Measurements from ENCODE around the gene ZMYND8.
A peak's percentile ranks its signal among the peaks of the same experiment; 100 is the strongest.

Gene ZMYND8

DNA sequence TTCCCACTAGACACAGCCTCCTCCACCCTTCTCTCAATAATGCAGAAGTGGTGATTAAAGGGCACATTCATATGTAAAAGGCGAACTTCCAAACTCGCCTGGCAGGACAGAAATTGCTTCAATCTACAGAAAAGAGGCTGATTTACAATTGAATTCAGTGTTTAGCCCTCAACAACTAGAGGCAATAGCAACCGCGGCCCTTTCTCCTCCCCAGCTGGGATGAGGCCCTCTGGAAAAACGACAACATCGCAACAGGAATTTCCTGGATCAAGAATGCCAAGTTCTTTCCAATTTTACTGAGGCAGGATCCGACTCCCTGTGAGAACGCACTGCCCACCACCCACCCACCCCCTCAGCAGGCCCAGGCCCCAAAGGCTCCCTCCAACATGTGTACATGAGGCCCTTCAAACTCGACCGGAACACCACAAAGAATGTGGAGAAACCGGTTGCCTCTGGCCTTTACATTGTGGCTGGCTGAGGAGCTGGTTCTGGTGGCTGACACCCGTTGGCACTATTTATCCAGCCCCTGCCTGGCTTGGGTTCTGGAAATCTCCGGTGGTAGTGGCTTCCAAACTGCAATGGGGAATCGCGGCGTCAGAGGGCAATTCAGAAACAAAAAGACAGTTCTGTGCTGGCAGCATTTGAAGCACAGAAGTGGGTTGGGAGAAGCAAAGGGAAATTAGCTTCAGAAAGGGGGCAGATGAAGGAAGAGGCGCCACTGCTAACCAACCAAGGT is 36.8 kb downstream of the ZMYND8 start:
- peak overlapping the region; percentile 86 for H4K8ac ChIP-seq (ENCODE audit: low read length)
- H3K23ac ChIP-seq (ENCODE audit: low read length in 2 of 2), result no peak overlapping the region
- H2AFZ ChIP-seq (ENCODE audit: low read depth, low read length), result no peak overlapping the region
- peaks cover 8% of the 10 kb centered on the region for H3K79me1 ChIP-seq (replicated peaks; ENCODE audit: low read length, poor library complexity, severe bottlenecking)
- peaks cover 41% of the 10 kb centered on the region for H3K4me1 ChIP-seq (ENCODE audit: control insufficient read depth, insufficient read depth, low read depth, low read length)
- peak overlapping the region; percentile 91 for H2BK120ac ChIP-seq (ENCODE audit: low read depth, low read length)
- no peaks in the 10 kb centered on the region for H3K9me3 ChIP-seq (ENCODE audit: control insufficient read depth, low read length)
- H3K4me3 ChIP-seq (ENCODE audit: insufficient read depth in 1 of 2, low read depth in 1 of 2, low read length in 2 of 2), result peak overlapping the region in 1 of 2 experiments; percentile 62
- H3K27me3 ChIP-seq (ENCODE audit: control insufficient read depth in 1 of 2, insufficient read depth in 1 of 2, low read length in 2 of 2), result no peaks in the 10 kb centered on the region
- H3K18ac ChIP-seq (ENCODE audit: low read depth in 1 of 2, low read length in 2 of 2), result peak overlapping the region; percentile 67 to 85
- H3K27ac ChIP-seq (ENCODE audit: low read length, poor library complexity, severe bottlenecking), result peak overlapping the region; percentile 97
- H2BK5ac ChIP-seq (ENCODE audit: low read depth, low read length, poor library complexity, severe bottlenecking), result peak overlapping the region; percentile 96
- peak overlapping the region; percentile 88 for H2AK5ac ChIP-seq (ENCODE audit: low read length, severe bottlenecking)
- H3K9ac ChIP-seq (ENCODE audit: low read length), result peak overlapping the region; percentile 96
- peak overlapping the region; percentile 2 for H2BK15ac ChIP-seq (ENCODE audit: low read depth, poor library complexity, severe bottlenecking)
- WGBS, result 9% methylated on average over 17 of the region's 17 CpGs
- H3K4me2 ChIP-seq (ENCODE audit: low read length, poor library complexity, severe bottlenecking), result no peak overlapping the region
- peak overlapping the region; percentile 49 to 85 for H3K4ac ChIP-seq (ENCODE audit: low read depth in 1 of 2, low read length in 2 of 2)
- H3K14ac ChIP-seq (ENCODE audit: low read length in 2 of 2), result no peak overlapping the region
- peak; percentile 83 for DNase-seq
- peaks cover 0 to 4% of the 10 kb centered on the region in 2 experiments for H3K36me3 ChIP-seq (ENCODE audit: control insufficient read depth in 1 of 2, insufficient read depth in 2 of 2, low read depth in 1 of 2, low read length in 2 of 2)
- peak overlapping the region; percentile 91 for H4K91ac ChIP-seq (ENCODE audit: low read length)
- peak overlapping the region; percentile 0 to 7 for H2BK12ac ChIP-seq (ENCODE audit: low read length in 2 of 2)

DNA sequence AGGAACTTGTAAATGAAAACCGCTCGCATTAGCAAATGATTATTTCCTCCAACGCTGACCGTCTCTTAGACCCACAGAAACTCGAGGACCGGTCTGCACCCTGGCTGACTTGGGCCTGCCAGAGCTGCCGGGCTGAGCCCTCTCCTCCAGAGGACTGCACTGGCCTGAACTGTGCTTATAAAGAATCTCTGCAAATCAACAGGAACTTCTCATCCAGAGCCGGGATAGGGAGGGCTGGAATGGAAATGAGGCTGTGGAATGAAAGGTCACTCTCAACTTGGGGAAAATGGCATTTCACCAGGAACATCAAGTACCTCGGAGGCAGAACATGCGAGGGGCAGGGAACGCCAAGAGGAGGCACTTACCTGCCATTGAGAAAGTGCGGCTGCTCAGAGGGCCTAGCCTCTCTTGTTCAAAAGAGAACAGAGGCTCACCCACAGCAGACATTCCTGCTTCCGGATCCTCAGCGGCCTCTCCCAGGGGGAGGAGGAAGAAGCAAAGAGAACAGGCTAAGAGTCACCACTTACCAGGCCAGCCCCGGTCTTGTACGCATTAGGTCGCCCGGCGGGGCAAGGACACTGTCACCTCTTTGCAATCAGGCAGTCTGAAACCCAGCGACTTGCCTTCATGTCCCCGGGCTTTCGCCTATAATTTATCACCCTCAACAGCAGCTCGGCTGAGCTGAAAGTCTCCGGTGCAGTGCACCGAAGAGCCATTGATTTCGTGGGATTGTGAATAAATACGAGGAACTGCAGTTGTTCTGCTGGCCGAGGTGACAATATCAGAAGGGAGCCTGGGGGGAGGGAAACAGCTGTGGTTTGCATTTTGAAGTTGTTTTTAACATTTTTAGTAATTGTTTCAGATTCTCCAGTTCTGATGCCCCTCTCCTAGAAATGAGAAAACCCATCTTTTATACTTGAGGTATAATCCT is 37.6 kb downstream of the ZMYND8 start:
- H2AK5ac ChIP-seq (ENCODE audit: low read length, severe bottlenecking), result peak overlapping the region; percentile 92
- peak overlapping the region; percentile 38 to 85 for H3K4ac ChIP-seq (ENCODE audit: low read depth in 1 of 2, low read length in 2 of 2)
- H3K79me1 ChIP-seq (replicated peaks; ENCODE audit: low read length, poor library complexity, severe bottlenecking), result peaks cover 6% of the 10 kb centered on the region
- H3K23ac ChIP-seq (ENCODE audit: low read length in 2 of 2), result peak overlapping the region in 1 of 2 experiments; percentile 19
- H2BK120ac ChIP-seq (ENCODE audit: low read depth, low read length), result peak overlapping the region; percentile 91
- peak overlapping the region; percentile 96 for H3K9ac ChIP-seq (ENCODE audit: low read length)
- peak overlapping the region; percentile 92 for H2BK15ac ChIP-seq (ENCODE audit: low read depth, poor library complexity, severe bottlenecking)
- peak overlapping the region; percentile 89 to 96 for H2BK12ac ChIP-seq (ENCODE audit: low read length in 2 of 2)
- WGBS, result 2% methylated on average over 23 of the region's 28 CpGs
- no peaks in the 10 kb centered on the region for H3K9me3 ChIP-seq (ENCODE audit: control insufficient read depth, low read length)
- H3K4me3 ChIP-seq (ENCODE audit: insufficient read depth in 1 of 2, low read depth in 1 of 2, low read length in 2 of 2), result peak overlapping the region in 1 of 2 experiments; percentile 62
- peak overlapping the region; percentile 83 for H4K8ac ChIP-seq (ENCODE audit: low read length)
- peak overlapping the region; percentile 96 for H2BK5ac ChIP-seq (ENCODE audit: low read depth, low read length, poor library complexity, severe bottlenecking)
- H3K4me1 ChIP-seq (ENCODE audit: control insufficient read depth, insufficient read depth, low read depth, low read length), result peaks cover 41% of the 10 kb centered on the region
- no peak overlapping the region for H2AFZ ChIP-seq (ENCODE audit: low read depth, low read length)
- no peaks in the 10 kb centered on the region for H3K27me3 ChIP-seq (ENCODE audit: control insufficient read depth in 1 of 2, insufficient read depth in 1 of 2, low read length in 2 of 2)
- H3K4me2 ChIP-seq (ENCODE audit: low read length, poor library complexity, severe bottlenecking), result no peak overlapping the region
- peak overlapping the region; percentile 97 for H3K27ac ChIP-seq (ENCODE audit: low read length, poor library complexity, severe bottlenecking)
- DNase-seq, result peak; percentile 89
- peak overlapping the region; percentile 97 for H4K91ac ChIP-seq (ENCODE audit: low read length)
- H3K14ac ChIP-seq (ENCODE audit: low read length in 2 of 2), result peak overlapping the region in 1 of 2 experiments; percentile 37
- H3K36me3 ChIP-seq (ENCODE audit: control insufficient read depth in 1 of 2, insufficient read depth in 2 of 2, low read depth in 1 of 2, low read length in 2 of 2), result peaks cover 0 to 3% of the 10 kb centered on the region in 2 experiments
- peak overlapping the region; percentile 65 to 67 for H3K18ac ChIP-seq (ENCODE audit: low read depth in 1 of 2, low read length in 2 of 2)

DNA sequence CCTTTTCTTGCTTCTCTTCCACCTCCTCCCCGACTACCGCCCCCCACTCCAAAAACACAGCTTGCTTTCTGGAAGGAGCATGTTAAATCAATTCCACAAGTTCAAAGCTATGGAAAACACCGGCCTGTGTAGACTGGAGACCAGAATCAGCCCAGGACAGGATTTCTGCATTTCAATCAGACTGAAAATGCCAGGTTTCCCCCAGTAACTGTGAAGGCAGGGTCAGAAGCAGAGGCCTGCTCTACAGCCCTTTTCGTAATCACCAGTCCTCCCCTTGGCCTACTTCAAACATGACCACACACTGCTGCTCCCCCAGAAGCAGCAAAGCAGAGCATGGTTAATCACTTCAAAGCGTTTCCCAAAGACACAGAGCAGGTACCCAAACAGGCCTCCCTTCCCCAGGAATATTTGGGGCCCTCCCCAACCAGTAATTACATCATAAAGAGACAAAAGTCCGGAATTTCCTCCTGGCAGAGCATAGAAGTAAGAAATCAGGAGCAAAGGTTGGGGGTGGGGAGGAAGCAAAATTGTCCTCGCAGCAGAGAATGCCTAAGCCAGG is 38.4 kb downstream of the ZMYND8 start:
- no peak overlapping the region for H3K4me2 ChIP-seq (ENCODE audit: low read length, poor library complexity, severe bottlenecking)
- H3K79me1 ChIP-seq (replicated peaks; ENCODE audit: low read length, poor library complexity, severe bottlenecking), result peaks cover 6% of the 10 kb centered on the region
- peak overlapping the region; percentile 67 for H2BK15ac ChIP-seq (ENCODE audit: low read depth, poor library complexity, severe bottlenecking)
- H3K14ac ChIP-seq (ENCODE audit: low read length in 2 of 2), result no peak overlapping the region
- H4K91ac ChIP-seq (ENCODE audit: low read length), result peak overlapping the region; percentile 97
- 8% methylated on average over 7 of the region's 7 CpGs for WGBS
- H2AK5ac ChIP-seq (ENCODE audit: low read length, severe bottlenecking), result peak overlapping the region; percentile 92
- peak overlapping the region; percentile 89 to 96 for H2BK12ac ChIP-seq (ENCODE audit: low read length in 2 of 2)
- H3K9me3 ChIP-seq (ENCODE audit: control insufficient read depth, low read length), result no peaks in the 10 kb centered on the region
- H3K4ac ChIP-seq (ENCODE audit: low read depth in 1 of 2, low read length in 2 of 2), result peak overlapping the region; percentile 38 to 82
- H3K9ac ChIP-seq (ENCODE audit: low read length), result peak overlapping the region; percentile 96
- no peak overlapping the region for H2AFZ ChIP-seq (ENCODE audit: low read depth, low read length)
- peak overlapping the region in 1 of 2 experiments; percentile 62 for H3K4me3 ChIP-seq (ENCODE audit: insufficient read depth in 1 of 2, low read depth in 1 of 2, low read length in 2 of 2)
- no peaks in the 10 kb centered on the region for H3K36me3 ChIP-seq (ENCODE audit: control insufficient read depth in 1 of 2, insufficient read depth in 2 of 2, low read depth in 1 of 2, low read length in 2 of 2)
- peak overlapping the region; percentile 96 for H2BK5ac ChIP-seq (ENCODE audit: low read depth, low read length, poor library complexity, severe bottlenecking)
- peak; percentile 83 for DNase-seq
- H4K8ac ChIP-seq (ENCODE audit: low read length), result peak overlapping the region; percentile 83
- peaks cover 39% of the 10 kb centered on the region for H3K4me1 ChIP-seq (ENCODE audit: control insufficient read depth, insufficient read depth, low read depth, low read length)
- no peaks in the 10 kb centered on the region for H3K27me3 ChIP-seq (ENCODE audit: control insufficient read depth in 1 of 2, insufficient read depth in 1 of 2, low read length in 2 of 2)
- peak overlapping the region; percentile 91 for H2BK120ac ChIP-seq (ENCODE audit: low read depth, low read length)
- H3K27ac ChIP-seq (ENCODE audit: low read length, poor library complexity, severe bottlenecking), result peak overlapping the region; percentile 97
- H3K23ac ChIP-seq (ENCODE audit: low read length in 2 of 2), result no peak overlapping the region
- peak overlapping the region; percentile 65 to 95 for H3K18ac ChIP-seq (ENCODE audit: low read depth in 1 of 2, low read length in 2 of 2)

Data from mesenchymal stem cell (in vitro differentiated cells and primary cell).